Midbrain (tissue), 1 donor: ENCODE measurements around the gene MROH2B.

ENCODE experiments used
- DNase-seq: peaks from one replicate; lab custom pipeline; 2025; lab: John Stamatoyannopoulos, UW

The MROH2B gene

GRCh38 chr5:40972434-40972833 lies 98.7 kb downstream of the MROH2B start:
- no peak for DNase-seq

- DNase-seq = no peak
Measured at GRCh38 chr5:40962207-40962955, 108.8 kb downstream of the MROH2B start.

- DNase-seq = no peak
Measured at GRCh38 chr5:40960037-40960436, 111.1 kb downstream of the MROH2B start.

GRCh38 chr5:40958811-40959210 lies 112.3 kb downstream of the MROH2B start:
- no peak for DNase-seq

- no peak for DNase-seq
Measured at GRCh38 chr5:40957048-40957447, 114.1 kb downstream of the MROH2B start.

- no peak for DNase-seq
Measured at GRCh38 chr5:40955313-40955712, 115.8 kb downstream of the MROH2B start.
